Hepatocyte (in vitro differentiated cells): ENCODE measurements around the gene FAM227B. TPM values are rescaled to one million over a fixed set of nuclear protein-coding genes. Genes with fewer than 3 reads are reported as not detected.

Experiments
- DNase-seq: peaks from one replicate; pipeline ENCODE4 v3.0.0-alpha.2; 2016; ENCODE audit warnings: low spot score
- H2AFZ ChIP-seq: fragments of 200-600 bp; sonication (generic); 2 replicates; pipeline ENCODE4 v1.6.0; 2016; ENCODE audit warnings: antibody characterized with exemption, mild to moderate bottlenecking
- H3K27ac ChIP-seq: fragments of 200-600 bp; sonication (generic); 2 replicates; pipeline ENCODE4 v1.5.1; 2016; ENCODE audit warnings: mild to moderate bottlenecking
- H3K27me3 ChIP-seq: fragments of 200-600 bp; sonication (generic); 2 replicates; pipeline ENCODE4 v1.6.1; 2016
- H3K36me3 ChIP-seq: fragments of 200-600 bp; sonication (generic); replicated peaks from 2 replicates; pipeline ENCODE4 v1.5.1; 2016; ENCODE audit warnings: low read depth; ENCODE audit not compliant: insufficient read depth
- H3K4me1 ChIP-seq: fragments of 200-600 bp; sonication (generic); 2 replicates; pipeline ENCODE4 v1.5.1; 2016; ENCODE audit warnings: mild to moderate bottlenecking, moderate library complexity; ENCODE audit not compliant: insufficient read depth
- H3K4me2 ChIP-seq: fragments of 200-600 bp; sonication (generic); 2 replicates; pipeline ENCODE4 v1.6.0; 2016
- H3K4me3 ChIP-seq: fragments of 200-600 bp; sonication (generic); 2 replicates; pipeline ENCODE4 v1.5.1; 2016; ENCODE audit warnings: mild to moderate bottlenecking
- H3K79me2 ChIP-seq: fragments of 200-600 bp; sonication (generic); 2 replicates; pipeline ENCODE4 v1.6.0; 2017; ENCODE audit warnings: mild to moderate bottlenecking
- H3K9me2 ChIP-seq: fragments of 200-600 bp; sonication (generic); replicated peaks from 2 replicates; pipeline ENCODE4 v1.6.0; 2017; ENCODE audit warnings: mild to moderate bottlenecking; ENCODE audit not compliant: insufficient read depth
- H3K9me3 ChIP-seq: fragments of 200-600 bp; sonication (generic); 2 replicates; pipeline ENCODE4 v1.5.1; 2016; ENCODE audit warnings: low read depth, mild to moderate bottlenecking
- H4K20me1 ChIP-seq: fragments of 200-600 bp; sonication (generic); 2 replicates; pipeline ENCODE4 v1.6.0; 2016; ENCODE audit warnings: mild to moderate bottlenecking; ENCODE audit not compliant: insufficient read depth, poor library complexity, severe bottlenecking
- CTCF ChIP-seq: fragments of 200-600 bp; sonication (generic); IDR thresholded peaks from 2 replicates; pipeline ENCODE4 v1.5.1; 2016; ENCODE audit warnings: antibody characterized with exemption, mild to moderate bottlenecking; ENCODE audit not compliant: poor library complexity
- EZH2 ChIP-seq: fragments of 200-600 bp; sonication (generic); IDR thresholded peaks from 2 replicates; pipeline ENCODE4 v1.6.1; 2016; ENCODE audit warnings: antibody characterized with exemption, mild to moderate bottlenecking, borderline replicate concordance
- EZH2phosphoT487 ChIP-seq: fragments of 200-600 bp; sonication (generic); IDR thresholded peaks from one replicate; pipeline ENCODE4 v1.6.1; 2018; ENCODE audit warnings: antibody characterized with exemption, mild to moderate bottlenecking, low read depth, moderate library complexity; ENCODE audit not compliant: unreplicated experiment, severe bottlenecking
- WGBS: methylation state at CpG from one replicate; pipeline ENCODE4 v1.1.6; 2016; ENCODE audit warnings: low lambda C conversion rate; ENCODE audit errors: missing lambda C conversion rate; 5-methylcytosine and 5-hydroxymethylcytosine counted together
- polyA plus RNA-seq: library from polyadenylated mRNA; unstranded; fragments of >200 nt; fragmentation: Nextera tagmentation; extraction: Ambion mirVana; gene quantifications from 2 replicates; pipeline ENCODE4 v1.2.1, GENCODE V29; 2016
- total RNA-seq: library from RNA; depleted of rRNA; stranded (reverse); fragments of >200 nt; gene quantifications from 2 replicates; pipeline ENCODE4 v1.2.3, GENCODE V29; 2014

Gene FAM227B
- total and polyA plus RNA-seq, 2 experiments from 2014 or later = 4.5 to 9.2 TPM

- Histone ChIP-seq H2AFZ (no peak overlapping the region), H3K9me2 (no peaks in the 10 kb centered on the region), H3K4me2 (no peak overlapping the region), H3K27me3 (no peaks in the 10 kb centered on the region), H3K4me1 (no peaks in the 10 kb centered on the region), H3K9me3 (no peaks in the 10 kb centered on the region), H3K79me2 (no peaks in the 10 kb centered on the region), H4K20me1 (no peaks in the 10 kb centered on the region), H3K27ac (no peak overlapping the region), H3K36me3 (no peaks in the 10 kb centered on the region), H3K4me3 (no peak overlapping the region)
- WGBS = 90% methylated on average over 5 of the region's 5 CpGs
- no peak for TF ChIP-seq EZH2phosphoT487
- TF ChIP-seq CTCF = no peak
- TF ChIP-seq EZH2 = no peak
- DNase-seq = no peak
Observed at GRCh38 chr15:49278751-49279150, 341.9 kb downstream of the FAM227B start.

Other genes starting within 250 kb of the FAM227B start
- gene FGF7, start 197.6 kb downstream of the FAM227B start, total RNA-seq = 13.0 and 18.9 TPM in 2 replicates
- 7.3 and 11.2 TPM in 2 replicates for gene FGF7, start 197.6 kb downstream of the FAM227B start, polyA plus RNA-seq
- 24.1 and 37.0 TPM in 2 replicates for gene DTWD1, start 230 bp upstream of the FAM227B start, total RNA-seq
- gene DTWD1, start 230 bp upstream of the FAM227B start, polyA plus RNA-seq = 14.2 and 23.4 TPM in 2 replicates